ENCODE results near the gene ENTHD1. TPM values are rescaled to one million over a fixed set of nuclear protein-coding genes. Genes with fewer than 3 reads are reported as not detected.

The ENTHD1 gene
- total and polyA plus RNA-seq, 2 of the 4 experiments (the other 2 are of a cell fraction), result not detected

GRCh38 chr22:39917776-39918495, 24.4 kb upstream of the ENTHD1 start:
- no TSS peak for BruUV-seq (replicated peaks)
- ATAC-seq (ENCODE audit: low read depth) (no peak), DNase-seq (no peak)
- Histone ChIP-seq H3K4me2 (ENCODE audit: low read depth, low read length) (no peak overlapping the region), H2BK120ac (ENCODE audit: low read depth, low read length) (no peak overlapping the region), H2AFZ (replicated peaks; ENCODE audit: low read length, poor library complexity) (no peak overlapping the region), H3K9me1 (ENCODE audit: insufficient read depth, low read length) (no peaks in the 10 kb centered on the region), H3K9ac (ENCODE audit: low read depth, low read length) (no peak overlapping the region), H3K56ac (ENCODE audit: extremely low read depth, insufficient read depth, low read length) (no peak overlapping the region), H4K8ac (ENCODE audit: low read depth in 2 of 2, low read length in 2 of 2) (no peak overlapping the region), H3K23ac (ENCODE audit: low read depth, low read length) (no peak overlapping the region), H4K5ac (ENCODE audit: low read depth, low read length) (no peak overlapping the region), H3K9me3 (ENCODE audit: control insufficient read depth, insufficient read depth, low read length) (no peaks in the 10 kb centered on the region), H2BK5ac (ENCODE audit: low read depth, low read length, poor library complexity, severe bottlenecking) (no peak overlapping the region), H2BK20ac (ENCODE audit: low read depth, low read length) (no peak overlapping the region), H4K91ac (ENCODE audit: insufficient read depth, low read depth, low read length) (no peak overlapping the region), H3K14ac (replicated peaks; ENCODE audit: low read depth, low read length) (no peak overlapping the region), H3K27me3 (ENCODE audit: control insufficient read depth, insufficient read depth, low read length) (peaks cover 66% of the 10 kb centered on the region), H3K4ac (ENCODE audit: low read depth, low read length) (no peak overlapping the region), H3K27ac (ENCODE audit: insufficient read depth, low read length) (no peak overlapping the region), H2AK9ac (replicated peaks; ENCODE audit: low read depth, low read length, poor library complexity) (no peak overlapping the region), H2AK5ac (ENCODE audit: low read depth, low read length) (no peak overlapping the region), H3K4me1 (ENCODE audit: control insufficient read depth, insufficient read depth, low read length) (no peaks in the 10 kb centered on the region), H3K79me1 (ENCODE audit: low read depth in 1 of 2, low read length in 2 of 2) (no peaks in the 10 kb centered on the region), H2BK15ac (ENCODE audit: low read depth, low read length) (no peak overlapping the region), H3K4me3 (ENCODE audit: insufficient read depth, low read depth, low read length) (no peak overlapping the region), H3K18ac (ENCODE audit: low read depth, low read length) (no peak overlapping the region), H4K20me1 (ENCODE audit: insufficient read depth, low read length) (no peaks in the 10 kb centered on the region), H3K36me3 (ENCODE audit: control insufficient read depth, insufficient read depth, low read length) (no peaks in the 10 kb centered on the region)
- 10% methylated on average over 3 of the region's 12 CpGs; no CpG with 5 or more reads in 1 of the 2 experiments for WGBS, 2 experiments (ENCODE audit: extremely low coverage in 2 of 2, insufficient read length in 1 of 2)
- ChIA-PET CTCF (no interaction called here), POLR2A (ENCODE audit: unreplicated experiment) (no interaction called here)
- intact Hi-C loops (cut with micrococcal nuclease), result no loop called here
- dilution Hi-C loops (cut with HindIII; ENCODE audit: low sequenced_read_pairs, unreplicated experiment), result no loop called here
- in situ Hi-C loops (cut with MboI; ENCODE audit: low sequenced_read_pairs), result no loop called here
- no peak for TF ChIP-seq CEBPB (IDR thresholded peaks at IDR 0.05; ENCODE audit: low read depth, low read length)
- no peak for TF ChIP-seq MAFK (IDR thresholded peaks at IDR 0.05; ENCODE audit: low read depth, low read length)
- TF ChIP-seq RAD21 (IDR thresholded peaks at IDR 0.05; ENCODE audit: low read length), result no peak
- no peak for TF ChIP-seq RFX5 (IDR thresholded peaks at IDR 0.05; ENCODE audit: low read depth, low read length)
- no peak for TF ChIP-seq RCOR1 (IDR thresholded peaks at IDR 0.05; ENCODE audit: insufficient replicate concordance, low read length)
- no peak for TF ChIP-seq USF2 (IDR thresholded peaks at IDR 0.05; ENCODE audit: low read depth, low read length)
- TF ChIP-seq SMC3 (IDR thresholded peaks at IDR 0.05; ENCODE audit: low read depth, low read length), result no peak
- no peak for TF ChIP-seq NFE2L2 (IDR thresholded peaks at IDR 0.05; ENCODE audit: low read depth, low read length)
- no peak for TF ChIP-seq MXI1 (IDR thresholded peaks at IDR 0.05; ENCODE audit: borderline replicate concordance, low read depth, low read length)
- no peak for TF ChIP-seq ELK1 (IDR thresholded peaks at IDR 0.05; ENCODE audit: borderline replicate concordance, low read depth, low read length)
- no peak for TF ChIP-seq CTCF (conservative IDR thresholded peaks at IDR 0.05; ENCODE audit: low read depth, low read length)
